D341Med (cell line): ENCODE measurements around the gene HSFX1.
"Not testable (repeated sequence)": the region's sequence is repeated elsewhere in the genome, so short reads cannot be mapped to it uniquely, and the experiment has no call there.

Experiments
- DNase-seq: peaks from one replicate; pipeline ENCODE4 v3.0.0; 2012; ENCODE audit warnings: low spot score

Gene HSFX1

GRCh38 chrX:149773768-149774167 is at the start of gene HSFX1:
Gene HSFX1 (plus strand): TSS chrX:149774068. CDS start chrX:149774682, 614 bp downstream.
- DNase-seq, result not testable (repeated sequence)

GRCh38 chrX:149727308-149727707 is 46.6 kb upstream of the HSFX1 start:
- DNase-seq, result not testable (repeated sequence)

- DNase-seq, result not testable (repeated sequence)
Observed at GRCh38 chrX:149742269-149742668, 31.6 kb upstream of the HSFX1 start.

- DNase-seq, result not testable (repeated sequence)
Observed at GRCh38 chrX:149746390-149747007, 27.4 kb upstream of the HSFX1 start.

GRCh38 chrX:149757206-149758067 is 16.4 kb upstream of the HSFX1 start:
- no peak for DNase-seq

- no peak for DNase-seq
Observed at GRCh38 chrX:149758068-149758714, 15.7 kb upstream of the HSFX1 start.

- DNase-seq, result not testable (repeated sequence)
Observed at GRCh38 chrX:149758715-149759078, 15.2 kb upstream of the HSFX1 start.

GRCh38 chrX:149759824-149760223 is 14.0 kb upstream of the HSFX1 start:
- no peak for DNase-seq

- no peak for DNase-seq
Observed at GRCh38 chrX:149760965-149761364, 12.9 kb upstream of the HSFX1 start.

- DNase-seq, result not testable (repeated sequence)
Observed at GRCh38 chrX:149761858-149762674, 11.8 kb upstream of the HSFX1 start.

- DNase-seq, result no peak
Observed at GRCh38 chrX:149762696-149763614, 10.9 kb upstream of the HSFX1 start.

- not testable (repeated sequence) for DNase-seq
Observed at GRCh38 chrX:149770344-149770743, 3.5 kb upstream of the HSFX1 start.

- DNase-seq, result not testable (repeated sequence)
Observed at GRCh38 chrX:149773026-149773425, 842 bp upstream of the HSFX1 start.

- not testable (repeated sequence) for DNase-seq
Observed at GRCh38 chrX:149777999-149778398, 4.1 kb downstream of the HSFX1 start.

GRCh38 chrX:149781727-149782126 is 7.9 kb downstream of the HSFX1 start, which contains the start of gene MAGEA9:
Gene MAGEA9 (plus strand): TSS chrX:149781930. CDS start chrX:149786211, 4,281 bp downstream.
- not testable (repeated sequence) for DNase-seq

GRCh38 chrX:149795531-149795930 is 21.7 kb downstream of the HSFX1 start:
- not testable (repeated sequence) for DNase-seq

- DNase-seq, result no peak
Observed at GRCh38 chrX:149799095-149799714, 25.3 kb downstream of the HSFX1 start.

GRCh38 chrX:149799938-149800337 is 26.1 kb downstream of the HSFX1 start:
- no peak for DNase-seq

GRCh38 chrX:149803458-149804062 is 29.7 kb downstream of the HSFX1 start:
- DNase-seq, result no peak

- no peak for DNase-seq
Observed at GRCh38 chrX:149804102-149804501, 30.2 kb downstream of the HSFX1 start.
